ENCODE measurements around the gene PRPF40B.

PRPF40B gene

GRCh38 chr12:49626836-49627235 lies 3.5 kb downstream of the PRPF40B start:
- no peak overlapping the region for H3K4me3 ChIP-seq (ENCODE audit: insufficient read depth, low read length, poor library complexity, severe bottlenecking)
- peaks cover 19% of the 10 kb centered on the region for H3F3A ChIP-seq (ENCODE audit: insufficient read depth)
- TF ChIP-seq EZH2phosphoT487 (conservative IDR thresholded peaks at IDR 0.05; ENCODE audit: low read length) (no peak), CTCF (IDR thresholded peaks at IDR 0.05; ENCODE audit: insufficient read depth, low read length, poor library complexity, severe bottlenecking) (no peak)
- H3K36me3 ChIP-seq (ENCODE audit: low read length), result no peaks in the 10 kb centered on the region
- no peak overlapping the region for H3K9ac ChIP-seq (ENCODE audit: low read length)
- H3K9me3 ChIP-seq (ENCODE audit: insufficient read depth, low read length), result no peaks in the 10 kb centered on the region
- no peaks in the 10 kb centered on the region for H3K79me2 ChIP-seq (ENCODE audit: insufficient read depth, low read length)
- H3K4me2 ChIP-seq (ENCODE audit: low read depth, low read length, poor library complexity, severe bottlenecking), result no peak overlapping the region
- H4K20me1 ChIP-seq (ENCODE audit: low read depth, low read length), result no peaks in the 10 kb centered on the region
- H3K27ac ChIP-seq (ENCODE audit: low read depth, low read length), result no peak overlapping the region
- H2AFZ ChIP-seq (ENCODE audit: low read depth, low read length, severe bottlenecking), result no peak overlapping the region
- H3K27me3 ChIP-seq (ENCODE audit: low read length), result no peaks in the 10 kb centered on the region
- H3K9me2 ChIP-seq (replicated peaks; ENCODE audit: insufficient read depth, low read length), result no peaks in the 10 kb centered on the region

- no peak for TF ChIP-seq CTCF (IDR thresholded peaks at IDR 0.05; ENCODE audit: insufficient read depth, low read length, poor library complexity, severe bottlenecking)
- no peak for TF ChIP-seq EZH2phosphoT487 (conservative IDR thresholded peaks at IDR 0.05; ENCODE audit: low read length)
Measured at GRCh38 chr12:49627752-49628360, 4.5 kb downstream of the PRPF40B start.

GRCh38 chr12:49631336-49631907 lies 8.1 kb downstream of the PRPF40B start:
- Histone ChIP-seq H3K4me2 (ENCODE audit: low read depth, low read length, poor library complexity, severe bottlenecking) (no peak overlapping the region), H3K36me3 (ENCODE audit: low read length) (no peaks in the 10 kb centered on the region), H2AFZ (ENCODE audit: low read depth, low read length, severe bottlenecking) (no peak overlapping the region), H3K79me2 (ENCODE audit: insufficient read depth, low read length) (no peaks in the 10 kb centered on the region), H3K27me3 (ENCODE audit: low read length) (no peaks in the 10 kb centered on the region), H3K9me2 (replicated peaks; ENCODE audit: insufficient read depth, low read length) (no peaks in the 10 kb centered on the region), H3K9ac (ENCODE audit: low read length) (no peak overlapping the region), H3K4me3 (ENCODE audit: insufficient read depth, low read length, poor library complexity, severe bottlenecking) (no peak overlapping the region), H3F3A (ENCODE audit: insufficient read depth) (no peaks in the 10 kb centered on the region), H4K20me1 (ENCODE audit: low read depth, low read length) (no peaks in the 10 kb centered on the region), H3K27ac (ENCODE audit: low read depth, low read length) (no peak overlapping the region), H3K9me3 (ENCODE audit: insufficient read depth, low read length) (no peaks in the 10 kb centered on the region)
- TF ChIP-seq CTCF (IDR thresholded peaks at IDR 0.05; ENCODE audit: insufficient read depth, low read length, poor library complexity, severe bottlenecking) (no peak), EZH2phosphoT487 (conservative IDR thresholded peaks at IDR 0.05; ENCODE audit: low read length) (no peak)

More at GRCh38 chr12:49627752-49628360, 4.5 kb downstream of the PRPF40B start:
- H3K4me3 ChIP-seq (ENCODE audit: insufficient read depth, low read length, poor library complexity, severe bottlenecking), result no peak overlapping the region
- H3K9me3 ChIP-seq (ENCODE audit: insufficient read depth, low read length), result no peaks in the 10 kb centered on the region
- no peaks in the 10 kb centered on the region for H3K79me2 ChIP-seq (ENCODE audit: insufficient read depth, low read length)
- no peak overlapping the region for H3K4me2 ChIP-seq (ENCODE audit: low read depth, low read length, poor library complexity, severe bottlenecking)
- H3K27ac ChIP-seq (ENCODE audit: low read depth, low read length), result no peak overlapping the region
- H2AFZ ChIP-seq (ENCODE audit: low read depth, low read length, severe bottlenecking), result no peak overlapping the region
- no peaks in the 10 kb centered on the region for H4K20me1 ChIP-seq (ENCODE audit: low read depth, low read length)
- no peaks in the 10 kb centered on the region for H3K27me3 ChIP-seq (ENCODE audit: low read length)
- H3K36me3 ChIP-seq (ENCODE audit: low read length), result no peaks in the 10 kb centered on the region
- H3F3A ChIP-seq (ENCODE audit: insufficient read depth), result peaks cover 9% of the 10 kb centered on the region
- H3K9ac ChIP-seq (ENCODE audit: low read length), result no peak overlapping the region
- H3K9me2 ChIP-seq (replicated peaks; ENCODE audit: insufficient read depth, low read length), result no peaks in the 10 kb centered on the region
